ENCODE data around the gene FHL2.

The FHL2 gene

DNA sequence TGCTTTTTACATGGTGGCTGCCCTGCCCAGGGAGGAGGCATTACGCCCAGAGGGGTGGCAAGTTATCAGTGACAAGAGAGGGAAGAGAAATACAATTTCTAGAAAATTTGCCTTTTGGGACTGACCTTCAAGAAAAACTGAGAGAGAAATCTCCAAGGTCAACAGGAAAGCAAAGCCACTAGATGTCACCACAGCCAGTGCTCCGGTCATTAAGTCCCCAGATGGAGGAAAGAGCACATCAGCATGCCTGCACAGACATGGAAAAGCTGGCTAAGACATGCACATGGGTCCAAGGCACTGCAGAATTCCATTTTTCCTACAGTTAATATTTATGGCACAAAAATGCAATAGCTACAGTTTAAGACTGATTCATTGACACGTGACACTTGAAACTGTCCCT is 21.0 kb downstream of the FHL2 start:
- DNase-seq, result no peak

DNA sequence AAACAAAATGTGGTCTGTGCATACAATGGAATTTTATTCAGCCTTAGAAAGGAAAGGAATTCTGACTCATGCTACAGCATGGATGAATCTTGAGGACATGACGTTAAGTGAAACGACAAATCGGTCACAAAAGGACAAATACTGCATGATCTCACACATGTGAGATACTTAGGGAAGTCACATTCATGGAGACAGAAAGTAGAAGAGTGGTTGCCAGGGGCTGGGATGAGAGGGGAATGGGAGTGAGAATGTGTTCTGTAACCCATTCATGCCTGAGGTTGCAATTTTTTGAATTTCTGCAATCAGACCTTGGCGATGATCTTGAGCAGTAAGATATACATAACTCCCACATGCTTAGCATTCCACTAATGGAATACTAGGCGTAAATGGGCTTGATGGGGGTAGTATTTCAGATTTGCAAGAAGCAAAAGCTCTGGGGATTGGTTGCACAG is 22.0 kb downstream of the FHL2 start:
- DNase-seq, result no peak

DNA sequence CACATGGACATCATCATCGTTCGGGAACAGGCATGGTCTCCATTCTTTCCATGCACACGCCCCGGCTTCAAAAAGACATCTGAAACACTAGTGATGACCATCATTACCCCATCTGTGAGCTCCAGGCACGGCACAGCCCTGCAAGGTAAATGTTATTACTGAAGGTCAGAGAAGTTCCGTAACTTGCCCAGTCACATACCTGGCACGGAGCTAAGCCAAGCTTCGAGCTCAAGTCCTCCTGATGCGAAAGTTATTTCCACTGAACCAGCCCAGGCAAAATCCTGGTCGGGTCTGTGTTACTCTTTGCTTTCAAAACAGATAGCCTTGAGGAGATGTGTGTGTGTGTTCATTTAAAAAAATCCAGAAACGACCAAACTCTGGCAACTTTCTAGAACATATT is 22.8 kb downstream of the FHL2 start:
- DNase-seq, result no peak

DNA sequence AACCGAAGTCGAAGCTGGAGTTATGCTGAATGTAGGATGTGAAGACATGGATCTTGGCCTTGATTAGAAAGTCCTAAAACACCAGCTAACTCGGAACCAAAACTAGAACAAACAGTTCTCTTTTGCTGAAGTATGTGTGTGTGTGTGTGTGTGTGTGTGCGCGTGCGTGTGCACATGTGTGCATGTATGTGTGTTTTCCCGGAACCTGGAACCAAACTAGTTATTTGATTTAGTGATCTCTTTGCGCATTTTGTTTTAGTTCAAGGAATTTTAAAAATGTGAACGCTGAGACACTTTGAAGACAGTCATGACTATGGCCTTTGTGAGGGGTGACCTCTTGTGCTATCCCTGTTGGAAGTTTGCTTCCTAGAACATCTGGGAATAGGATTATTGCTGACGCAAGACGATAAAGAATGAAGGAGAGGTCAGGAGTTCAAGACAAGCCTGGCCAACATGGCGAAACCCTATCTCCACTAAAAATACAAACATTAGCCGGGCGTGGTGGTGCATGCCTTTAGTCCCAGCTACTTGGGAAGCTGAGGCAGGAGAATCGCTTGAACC is 23.8 kb downstream of the FHL2 start:
- DNase-seq, result no peak

DNA sequence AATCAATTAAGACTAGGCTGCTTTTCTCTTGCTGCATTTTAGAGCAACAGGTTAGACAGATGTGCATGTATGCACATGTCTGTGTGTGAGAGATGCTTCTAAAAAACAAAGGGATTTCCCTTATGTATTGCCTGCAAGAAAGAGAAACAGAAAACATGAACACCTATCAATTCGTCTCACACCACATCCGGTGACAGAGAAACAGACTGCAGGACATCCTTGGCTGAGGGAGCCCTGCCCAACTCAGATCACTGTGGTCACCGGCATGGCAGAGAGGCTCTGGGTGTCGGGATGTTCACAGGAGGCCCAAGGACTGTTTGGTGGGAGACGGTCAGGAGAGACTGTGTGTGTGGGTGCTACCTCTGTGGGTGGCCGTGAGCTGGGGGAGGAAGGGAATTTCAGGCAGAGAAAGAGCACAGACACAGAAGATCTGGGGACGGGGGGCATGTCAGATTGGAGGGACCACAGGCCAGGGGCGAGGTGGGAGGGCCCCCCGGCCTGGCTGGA is 24.9 kb downstream of the FHL2 start:
- no peak for DNase-seq

DNA sequence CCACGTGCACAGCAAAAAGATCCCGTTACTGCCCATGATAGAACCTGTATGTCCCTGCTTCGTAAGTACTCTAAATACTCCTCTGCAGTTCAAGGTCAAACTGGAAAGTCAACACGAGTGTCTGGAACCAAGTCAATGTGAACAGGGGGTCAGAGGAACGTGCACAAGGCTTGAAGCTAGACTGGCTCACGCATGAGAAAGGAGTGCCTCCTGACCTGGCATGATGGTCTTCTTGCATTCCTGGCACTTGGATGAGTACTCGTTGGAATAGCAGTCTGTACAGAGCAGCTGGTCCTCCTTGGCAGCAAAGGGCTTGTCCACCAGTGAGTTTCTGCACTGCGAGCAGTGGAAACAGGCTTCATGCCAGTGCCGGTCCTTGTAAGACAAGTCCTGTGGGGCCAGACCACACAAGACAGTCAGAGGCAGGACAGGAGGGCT is 25.5 kb downstream of the FHL2 start:
- no peak for DNase-seq

DNA sequence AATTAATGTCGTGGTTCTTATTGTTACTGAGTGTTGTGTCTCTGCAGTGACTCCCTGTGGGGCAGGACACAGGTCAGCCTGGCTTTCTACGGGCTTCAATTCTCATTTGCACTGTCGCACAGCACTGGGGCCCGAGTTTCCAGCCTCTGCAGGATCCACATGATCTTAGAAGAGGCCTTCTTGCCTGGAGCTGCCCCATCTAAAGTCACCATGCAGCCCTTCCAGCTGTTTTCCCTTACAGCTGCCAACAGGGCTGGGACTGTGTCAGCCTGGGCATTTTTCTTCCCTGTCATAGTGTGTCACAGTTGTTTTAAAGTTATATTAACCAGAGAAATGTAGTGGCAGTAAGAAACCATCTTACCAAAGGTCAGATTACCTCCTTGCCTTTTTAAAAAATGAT is 27.0 kb downstream of the FHL2 start:
- no peak for DNase-seq

DNA sequence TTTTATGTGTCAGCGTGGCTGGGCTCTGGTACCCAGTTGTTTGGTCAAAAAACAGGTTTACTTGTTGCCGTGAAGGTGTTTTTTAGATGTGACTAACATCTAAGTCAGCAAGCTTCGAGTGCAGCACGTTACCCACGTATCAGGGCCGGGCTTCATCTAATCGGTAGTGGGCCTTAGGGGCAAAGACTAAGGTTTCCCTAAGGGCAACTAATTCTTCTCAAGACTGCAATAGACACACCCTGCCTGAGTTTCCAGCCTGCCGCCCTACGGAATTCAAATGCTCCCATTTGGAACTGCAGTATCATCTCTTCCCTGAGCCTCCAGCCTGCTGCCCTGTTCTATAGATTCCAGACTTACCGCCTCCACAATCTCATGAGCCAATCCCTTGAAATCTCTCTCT is 27.7 kb downstream of the FHL2 start:
- DNase-seq, result no peak

DNA sequence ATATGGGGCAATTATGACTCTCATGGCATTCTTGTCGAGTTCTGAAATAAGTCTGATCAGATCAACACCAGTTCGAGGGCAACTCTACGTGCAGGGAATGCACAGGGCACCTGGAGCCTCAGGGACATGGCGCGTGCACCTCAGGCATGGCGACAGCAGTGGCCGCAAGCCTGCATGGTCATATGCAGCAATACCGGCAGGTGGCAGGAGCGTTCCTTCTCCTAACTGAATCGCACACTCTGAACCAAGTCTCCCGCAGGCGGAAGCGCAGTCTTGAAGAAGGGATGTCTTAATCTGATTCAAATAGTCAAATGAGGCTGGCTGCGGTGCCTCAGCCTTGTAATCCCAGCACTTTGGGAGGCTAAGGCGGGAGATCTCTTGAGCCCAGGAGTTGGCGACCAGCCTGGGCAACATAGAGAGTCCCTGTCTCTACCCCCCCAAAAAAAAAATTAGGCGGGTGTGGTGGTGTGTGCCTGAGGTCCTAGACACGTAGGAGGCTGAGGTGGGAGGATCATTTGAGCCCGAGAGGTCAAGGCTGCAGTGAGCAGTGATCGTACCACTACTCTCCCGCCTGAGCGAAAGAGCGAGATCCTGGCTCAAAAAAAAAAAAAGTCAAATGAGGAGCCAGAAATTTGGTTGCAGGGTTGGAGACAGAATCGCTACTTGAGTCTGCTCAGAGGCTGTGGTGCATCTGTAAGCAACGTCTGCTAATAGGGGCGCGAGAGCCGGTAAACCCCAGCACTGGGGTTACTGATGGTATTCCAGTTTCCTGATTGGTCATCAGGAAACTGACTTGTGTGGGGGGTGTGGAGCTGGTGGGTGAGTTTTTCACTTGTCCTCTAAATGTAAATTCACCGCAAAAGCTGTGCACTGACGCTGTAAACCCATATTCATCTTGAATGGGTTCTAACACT is 28.8 kb downstream of the FHL2 start:
- peak; percentile 84 to 86 for DNase-seq

DNA sequence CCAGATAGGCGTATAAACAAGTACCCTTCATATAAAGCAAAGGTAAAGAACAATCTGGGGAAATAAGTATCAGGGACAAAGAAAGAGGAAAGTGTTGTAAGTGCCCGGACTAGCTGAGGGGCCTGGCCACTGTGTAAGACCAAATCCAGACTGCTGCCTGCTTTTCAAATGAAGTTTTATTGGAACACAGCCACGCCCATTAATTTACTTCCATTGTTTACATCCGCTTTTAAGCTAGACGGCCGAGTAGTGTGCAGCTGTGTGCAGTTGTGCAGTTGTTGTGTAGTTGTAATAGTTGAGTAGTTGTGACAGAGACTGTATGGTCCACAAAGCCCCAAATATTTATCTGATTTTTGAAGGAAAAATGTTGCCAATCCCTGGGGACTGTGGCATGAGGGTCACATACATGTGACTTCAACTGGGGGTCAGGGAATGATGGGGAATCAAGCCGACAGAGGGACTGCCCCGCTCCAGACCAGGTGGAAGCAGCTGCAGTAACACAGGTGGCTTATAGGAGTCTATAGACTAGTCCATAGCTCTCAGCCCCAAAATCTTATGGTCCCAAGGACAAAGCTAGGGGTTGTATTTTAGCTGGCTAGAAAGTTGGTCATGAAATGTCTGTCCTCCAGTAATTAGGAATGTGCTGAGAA is 30.0 kb downstream of the FHL2 start:
- no peak for DNase-seq

DNA sequence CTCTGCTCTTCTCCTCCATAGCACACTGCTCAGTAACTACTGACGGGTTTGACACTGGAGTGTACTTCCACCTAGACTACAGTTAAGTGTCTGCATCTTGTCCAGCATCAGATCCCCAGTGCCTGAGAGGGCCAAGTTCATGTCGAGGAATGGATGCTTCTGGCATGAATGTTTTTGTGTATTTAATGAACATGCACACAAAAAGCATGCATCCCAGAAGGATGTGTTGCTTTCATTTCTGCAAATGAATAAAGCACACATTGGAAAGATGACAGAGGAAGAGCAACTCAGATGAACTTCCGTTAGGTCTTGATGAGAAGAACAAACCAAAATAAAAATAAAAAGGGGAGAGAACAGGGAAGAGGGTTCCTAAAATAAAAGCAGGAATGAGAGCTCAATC is 33.6 kb downstream of the FHL2 start:
- DNase-seq, result no peak

DNA sequence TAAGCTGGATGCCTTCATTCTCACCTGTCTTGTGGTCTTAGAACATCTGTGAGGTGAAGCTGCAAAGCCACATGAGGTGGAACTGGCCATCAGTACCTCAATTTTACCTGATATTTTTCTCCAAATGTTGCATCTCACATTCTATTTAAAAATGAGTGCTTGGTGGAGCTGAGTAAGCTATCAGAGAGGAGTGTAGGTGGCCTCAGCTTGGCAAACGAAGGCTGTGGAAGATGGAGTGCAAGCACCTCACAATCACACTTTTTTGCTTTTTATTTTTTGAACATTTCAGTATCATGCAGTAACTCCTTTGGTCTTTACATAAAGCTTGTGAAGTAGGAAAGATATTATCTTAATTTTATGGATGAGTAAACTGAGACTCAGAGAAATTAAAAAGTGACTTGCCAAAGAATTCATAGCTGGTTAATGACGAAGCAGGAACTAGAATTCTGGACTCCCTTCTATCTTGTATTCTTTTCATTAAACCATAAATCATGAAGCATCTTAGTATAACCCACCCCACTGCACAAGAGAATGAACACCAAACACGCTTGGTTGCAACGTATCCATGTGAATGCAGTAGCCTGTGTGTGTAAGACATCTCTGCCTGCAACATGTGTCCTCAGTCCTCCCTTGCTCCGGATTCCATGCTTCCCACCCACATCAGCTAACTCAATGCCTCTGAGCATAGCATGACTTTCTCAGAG is 34.3 kb downstream of the FHL2 start:
- DNase-seq, result no peak

DNA sequence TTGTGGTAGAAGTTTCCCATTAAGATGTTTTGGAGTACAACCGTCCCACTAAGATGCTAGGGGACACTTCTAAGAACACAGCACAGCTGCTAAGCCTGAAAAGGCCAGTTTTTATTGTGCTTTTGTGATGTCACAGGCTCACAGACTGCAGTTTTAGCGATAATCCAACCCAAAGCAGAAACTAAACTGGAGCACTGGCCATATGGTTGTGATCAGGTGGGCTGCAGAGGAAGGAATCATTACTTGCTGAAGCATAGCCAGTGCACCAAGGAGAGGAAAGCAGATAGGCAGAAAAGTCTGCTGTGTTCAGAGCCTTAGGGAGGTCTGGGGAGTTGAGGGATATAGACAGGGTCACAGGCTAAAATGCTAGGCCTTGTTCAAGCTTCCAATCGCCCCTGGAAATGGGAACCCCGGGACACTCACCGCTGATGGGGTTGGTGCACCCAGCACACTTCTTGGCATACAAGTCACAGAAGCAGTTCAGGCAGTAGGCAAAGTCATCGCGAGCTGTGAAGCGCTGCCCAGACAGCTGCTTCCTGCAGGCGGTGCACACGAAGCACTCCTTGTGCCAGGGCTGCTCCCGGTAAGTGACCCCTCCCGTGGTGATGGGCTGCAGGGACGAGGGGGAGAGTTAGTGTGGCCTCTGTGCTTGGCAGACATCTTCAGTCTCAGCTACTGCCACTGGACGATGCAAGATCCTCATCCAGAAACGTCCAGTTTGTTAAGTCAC is 35.8 kb downstream of the FHL2 start:
- no peak for DNase-seq

DNA sequence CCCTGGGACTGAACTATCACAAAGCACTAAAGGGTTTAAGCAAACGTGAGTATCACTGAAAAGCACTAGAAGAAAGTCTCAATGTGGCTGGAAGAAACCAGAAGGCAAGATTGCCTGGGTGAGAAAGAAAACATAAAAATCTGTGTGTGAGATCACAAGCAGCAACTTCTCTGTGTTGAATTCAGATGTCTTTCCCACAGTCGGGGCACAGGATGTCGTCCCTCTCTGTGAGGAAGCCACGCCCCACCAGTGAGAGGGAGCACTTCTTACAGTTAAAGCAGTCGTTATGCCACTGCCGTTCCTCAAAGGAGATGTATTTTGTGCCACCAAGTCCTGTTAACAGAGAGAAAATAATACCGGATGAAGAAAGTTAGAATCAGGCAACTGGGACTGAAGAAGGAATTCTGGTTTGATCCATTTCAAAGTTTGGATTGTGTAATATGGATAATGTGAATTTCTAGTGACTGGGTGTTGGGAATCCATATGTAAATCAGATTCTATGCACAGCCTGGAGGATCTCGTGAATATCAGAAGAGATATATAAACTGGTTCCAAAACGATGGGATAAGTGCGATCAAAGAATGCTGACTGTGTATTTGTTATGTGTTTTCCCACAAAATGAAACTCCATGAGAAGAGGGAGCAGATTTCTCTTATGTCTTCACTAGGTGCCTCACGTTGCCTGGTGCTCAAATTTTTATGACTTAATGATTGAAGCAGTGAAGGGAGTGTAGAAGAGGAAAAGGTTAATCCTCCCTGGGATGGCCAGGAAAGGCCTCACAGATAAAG is 37.6 kb downstream of the FHL2 start:
- no peak for DNase-seq

DNA sequence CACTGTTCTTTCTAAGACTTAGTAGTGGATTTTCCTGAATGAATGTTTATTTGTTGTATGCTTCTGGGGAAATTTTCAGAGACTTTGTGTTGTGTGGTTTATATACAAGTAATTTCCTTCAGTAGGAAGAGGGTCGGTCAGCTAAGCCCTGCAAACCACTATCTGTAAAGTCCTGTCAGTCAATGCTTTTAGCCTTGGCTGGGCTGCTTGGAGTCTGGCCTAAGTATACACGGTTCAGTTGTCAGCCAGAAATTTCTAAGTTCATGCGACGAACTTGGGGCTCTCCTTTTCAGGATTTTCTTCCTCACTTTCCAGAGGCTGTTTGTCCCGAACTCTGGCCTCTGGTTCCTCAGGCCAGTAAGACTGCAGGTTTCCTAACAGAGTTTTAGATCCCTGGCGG is 40.3 kb downstream of the FHL2 start:
- no peak for DNase-seq

DNA sequence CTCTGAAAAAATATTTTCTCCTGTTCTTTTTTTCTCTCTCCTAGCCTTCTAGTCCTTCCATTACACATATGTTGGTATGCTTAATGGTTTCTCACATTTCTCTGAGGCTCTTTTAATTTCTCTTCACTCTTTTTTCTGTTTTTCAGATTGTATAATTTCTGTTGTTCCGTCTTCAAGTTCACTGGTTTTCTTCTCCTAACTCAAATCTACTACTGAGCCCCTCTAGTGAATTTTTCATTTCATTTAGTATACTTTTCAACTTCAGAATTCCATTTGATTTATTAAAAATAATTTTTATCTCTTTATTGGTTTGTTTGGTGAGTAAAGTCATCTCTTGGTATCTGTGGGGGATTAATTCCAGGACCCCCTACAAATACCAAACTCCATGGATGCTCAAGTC is 41.7 kb downstream of the FHL2 start:
- DNase-seq, result no peak

DNA sequence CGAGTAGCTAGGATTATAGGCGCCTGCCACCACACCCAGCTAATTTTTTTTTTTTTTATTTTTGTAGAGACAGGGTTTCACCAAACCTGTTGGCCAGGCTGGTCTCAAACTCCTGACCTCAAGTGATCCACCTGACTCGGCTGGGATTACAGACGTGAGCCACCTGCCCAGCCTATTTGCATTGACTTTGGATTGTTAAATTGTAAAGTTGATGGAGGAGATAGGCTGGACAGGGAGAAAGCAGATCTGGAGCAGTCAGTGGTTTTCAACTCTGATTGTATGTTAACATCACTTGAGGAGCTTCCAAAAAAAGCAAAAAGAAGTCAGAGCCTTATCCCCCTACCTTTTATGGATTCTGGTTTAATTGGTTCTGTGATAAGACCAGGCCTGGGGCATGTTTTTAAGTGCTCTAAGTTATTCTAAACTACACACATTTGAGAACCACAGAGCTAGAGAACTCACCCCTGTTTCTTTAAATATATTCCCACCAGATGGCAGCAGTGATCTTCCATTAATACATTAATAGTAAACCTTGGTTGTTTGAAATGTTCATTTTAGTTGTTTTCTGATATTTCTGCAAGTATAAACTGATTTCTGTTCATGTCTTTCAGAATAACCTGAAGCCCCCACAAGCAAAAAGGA is 54.0 kb downstream of the FHL2 start:
- DNase-seq, result no peak

DNA sequence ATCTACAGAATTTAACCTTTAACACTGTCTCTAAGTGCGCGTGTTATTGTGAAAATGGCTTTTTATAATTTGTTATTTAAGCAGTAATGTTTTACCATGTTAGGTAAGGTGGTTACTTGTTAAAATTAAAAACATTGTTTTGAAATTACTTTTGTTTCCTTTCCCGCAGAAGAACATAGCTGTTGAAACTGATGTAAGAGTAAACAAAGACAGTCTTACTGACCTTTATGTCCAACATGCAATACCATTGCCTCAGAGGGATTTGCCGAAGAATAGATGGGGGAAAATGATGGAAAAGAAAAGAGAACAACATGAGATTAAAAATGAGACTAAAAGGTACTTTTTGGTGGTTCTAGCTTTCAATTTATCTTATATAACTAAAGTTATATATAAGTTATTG is 59.4 kb downstream of the FHL2 start:
- no peak for DNase-seq

DNA sequence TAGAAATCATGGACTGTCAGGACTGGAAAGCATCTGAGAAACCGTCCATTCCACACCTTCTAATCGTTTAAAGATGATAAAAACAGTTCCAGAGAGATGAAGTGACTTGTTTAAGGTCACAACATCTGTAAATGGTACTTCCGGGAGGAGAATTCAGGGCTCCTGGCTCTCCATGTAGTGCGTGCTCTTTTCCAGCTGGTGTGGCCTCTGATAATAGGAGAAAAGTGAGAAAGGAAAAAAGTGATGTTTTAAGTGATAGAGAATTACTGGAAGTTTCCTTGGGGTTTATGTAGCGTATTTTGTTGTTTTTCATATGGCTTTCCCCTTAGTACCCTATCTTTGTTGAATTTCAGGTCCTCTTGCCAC is 60.8 kb downstream of the FHL2 start:
- no peak for DNase-seq

DNA sequence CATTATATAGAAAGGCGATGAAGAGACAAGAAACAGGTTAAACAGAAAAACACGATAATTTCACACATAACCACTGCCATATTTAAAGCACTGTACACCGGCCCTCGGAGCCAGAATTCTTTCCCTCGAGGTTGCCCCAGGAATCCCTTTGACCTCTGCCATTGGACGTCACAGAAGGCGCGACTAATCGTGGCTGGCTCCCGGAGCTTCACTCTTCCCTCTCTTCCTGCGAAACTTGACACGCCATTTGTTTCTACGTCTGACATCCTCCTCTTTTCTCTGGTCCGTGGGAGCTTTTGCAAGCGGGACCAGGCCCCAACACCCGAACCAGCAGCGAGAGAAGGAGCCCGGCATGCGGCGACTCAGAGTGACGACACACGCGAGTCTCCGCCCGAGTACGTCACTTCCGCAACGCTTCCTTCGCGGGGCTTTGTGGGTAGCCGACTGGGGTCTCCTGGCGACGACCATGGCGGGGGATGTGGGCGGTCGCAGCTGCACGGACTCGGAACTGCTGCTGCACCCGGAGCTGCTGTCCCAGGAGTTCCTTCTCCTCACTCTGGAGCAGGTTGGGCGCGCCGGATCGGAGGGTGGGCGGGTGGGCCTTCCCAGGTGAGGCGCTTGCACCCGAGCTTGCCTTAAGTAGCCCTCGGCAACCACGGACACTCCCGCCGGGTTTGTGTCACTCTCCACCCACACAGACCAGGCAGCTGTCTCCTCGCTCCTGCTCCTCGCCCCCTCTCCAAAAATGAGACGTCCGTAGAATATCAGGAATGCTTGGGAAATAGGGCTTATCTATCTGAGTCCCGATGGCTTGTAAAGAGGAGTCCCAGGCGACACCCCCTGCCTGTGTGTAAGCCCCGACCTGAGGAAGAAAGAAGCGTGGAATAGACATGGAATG is 61.5 kb downstream of the FHL2 start, which contains the start of gene C2orf49:
Gene C2orf49 (plus strand): TSS at position 419 of the 898 bp plus-strand sequence. CDS start 48 bp downstream, at position 467.
- DNase-seq, result peak; percentile 83 to 88
